ENCODE data around the gene ATG4B. TPM values are rescaled to one million over a fixed set of nuclear protein-coding genes. Genes with fewer than 3 reads are reported as not detected.

The ATG4B gene
- total RNA-seq, 1 donor from 2014 or later: 50.4 TPM

GRCh38 chr2:241612156-241613016 lies 25.1 kb upstream of the ATG4B start:
- DNase-seq (ENCODE audit: low spot score): no peak

- no peak for DNase-seq (ENCODE audit: low spot score)
These were observed 24.3 kb upstream of the ATG4B start for GRCh38 chr2:241613017-241613780.

- no peak for DNase-seq (ENCODE audit: low spot score)
These were observed 22.5 kb upstream of the ATG4B start for GRCh38 chr2:241615041-241615440.

DNA sequence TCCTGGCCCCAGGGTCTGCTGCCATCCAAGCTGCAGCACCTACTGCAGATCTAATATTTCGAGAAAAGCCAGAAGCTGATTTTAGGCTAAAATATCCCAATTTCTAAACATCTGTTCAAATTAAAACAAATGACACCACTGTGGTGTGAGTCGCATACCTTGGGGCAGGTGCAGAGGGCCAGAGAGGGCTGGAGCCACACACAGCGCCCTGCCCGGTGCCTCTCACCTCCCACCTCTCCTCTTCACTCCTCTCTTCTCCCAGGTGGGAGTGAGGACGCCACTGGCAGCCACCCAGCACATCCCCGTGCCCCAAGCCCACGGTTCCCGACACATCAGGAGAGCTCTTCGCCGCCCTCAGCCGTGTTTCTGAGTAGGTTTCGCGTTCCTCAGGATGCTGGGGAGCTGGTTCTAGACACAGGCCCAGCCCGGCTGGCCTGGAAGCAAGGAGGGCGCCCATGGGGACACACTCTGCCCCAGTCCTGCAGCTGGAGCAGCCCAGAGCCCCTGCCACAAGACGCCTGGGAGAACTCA lies 21.9 kb upstream of the ATG4B start:
- no peak for DNase-seq (ENCODE audit: low spot score)

DNA sequence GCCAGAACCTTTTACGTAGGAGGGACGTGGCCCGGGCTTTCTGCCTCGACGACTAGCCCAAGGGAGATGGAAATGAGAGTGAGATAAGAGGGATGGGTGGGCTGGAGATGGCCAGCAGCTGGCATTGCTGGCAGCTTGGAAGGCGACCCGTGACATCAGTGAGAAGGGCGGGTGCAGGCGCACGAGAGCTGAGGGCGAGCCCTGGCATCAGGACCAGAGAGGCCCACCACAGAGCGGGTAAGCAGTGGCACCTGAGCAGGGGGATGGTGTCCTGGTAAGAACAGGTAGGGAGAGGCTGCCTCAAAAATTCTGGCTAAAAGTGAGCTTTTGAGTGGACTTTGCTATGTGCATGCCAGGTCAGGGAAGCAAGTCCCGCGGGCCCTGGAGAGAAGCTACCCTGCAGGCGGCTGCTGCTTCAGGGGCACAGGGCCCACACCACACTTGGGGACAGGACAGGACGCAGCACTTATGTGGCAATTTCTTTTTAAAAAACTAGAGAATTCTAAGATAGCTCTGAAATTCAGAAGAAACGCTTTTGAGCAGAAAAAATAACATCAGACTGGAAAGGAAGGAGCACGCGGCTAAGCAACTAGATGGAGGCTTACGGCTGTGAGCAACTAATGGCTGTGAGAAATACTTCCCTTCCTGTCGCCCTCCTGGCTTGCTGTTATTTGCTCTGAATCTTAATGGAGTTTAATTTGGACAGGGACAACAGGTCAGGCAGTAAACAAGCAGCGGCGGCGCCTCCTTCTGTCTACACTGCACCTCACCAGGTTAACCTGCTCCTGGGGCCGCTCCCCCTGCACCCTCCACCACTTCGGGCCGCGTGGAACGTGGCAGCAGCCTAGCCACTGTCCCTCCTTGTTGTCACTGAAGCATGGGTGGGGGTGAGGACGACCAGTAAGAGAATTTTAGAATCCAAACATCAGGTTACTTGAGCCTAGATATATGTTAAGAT lies 21.0 kb upstream of the ATG4B start:
- no peak for DNase-seq (ENCODE audit: low spot score)

DNA sequence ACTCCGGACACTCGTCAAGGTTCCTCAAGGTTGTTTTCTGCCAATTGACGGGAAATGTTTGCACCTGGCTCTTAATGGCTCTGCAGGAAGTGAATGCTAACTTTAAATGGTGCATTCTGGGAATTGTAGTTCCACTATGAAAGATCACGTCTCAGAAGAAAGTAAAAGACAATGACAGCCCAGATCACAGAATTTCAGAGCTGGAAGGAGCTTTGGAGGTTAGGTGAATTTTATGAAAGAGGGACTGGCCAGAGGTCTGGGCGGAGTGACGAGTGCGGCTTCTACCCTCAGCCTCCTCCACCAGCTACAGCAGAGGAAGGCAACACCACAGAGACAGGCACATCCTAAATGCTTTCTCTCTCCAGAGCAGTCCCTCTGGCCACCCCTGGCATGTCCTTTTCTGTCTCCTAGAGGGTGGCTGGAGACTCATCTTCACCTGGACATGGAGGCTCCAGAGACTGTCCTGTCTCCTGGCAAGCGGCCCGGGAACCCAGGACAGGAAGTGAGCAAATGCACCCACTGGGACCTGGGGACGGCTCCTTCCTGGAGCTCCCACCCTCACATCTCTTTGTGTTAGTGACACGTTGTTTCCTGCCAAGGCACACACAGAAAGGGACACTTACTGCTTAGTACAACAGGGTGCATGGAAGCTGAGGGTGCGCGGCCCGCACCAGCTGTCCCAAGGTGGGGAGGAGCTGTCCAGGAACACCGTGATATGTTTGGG lies 19.9 kb upstream of the ATG4B start:
- DNase-seq (ENCODE audit: low spot score): no peak

DNA sequence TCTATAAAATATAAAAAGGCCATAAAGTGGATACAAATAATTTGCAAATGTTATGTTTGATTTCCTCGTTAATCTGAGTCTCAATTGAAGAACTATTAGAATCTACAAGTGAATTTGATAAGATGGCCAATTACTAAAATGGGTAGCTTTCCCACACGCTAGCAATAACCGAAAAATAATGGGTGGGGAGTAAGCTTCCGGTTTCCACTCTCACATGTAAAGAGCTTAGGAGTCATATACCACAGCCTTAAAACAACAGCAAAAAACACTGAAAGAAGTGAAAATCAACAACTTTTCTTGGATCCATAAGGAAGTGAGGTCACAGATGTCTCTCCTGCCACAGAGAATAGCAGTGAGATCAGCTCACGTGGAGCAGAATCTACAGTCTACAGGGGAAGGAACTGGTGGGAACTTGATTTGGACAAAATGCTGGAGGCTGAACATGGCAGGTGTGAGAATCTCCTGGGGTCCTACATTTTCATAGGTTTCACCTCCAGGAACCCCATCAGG lies 19.1 kb upstream of the ATG4B start:
- no peak for DNase-seq (ENCODE audit: low spot score)

- no peak for DNase-seq (ENCODE audit: low spot score)
These were observed 18.7 kb upstream of the ATG4B start for GRCh38 chr2:241618829-241619228.

DNA sequence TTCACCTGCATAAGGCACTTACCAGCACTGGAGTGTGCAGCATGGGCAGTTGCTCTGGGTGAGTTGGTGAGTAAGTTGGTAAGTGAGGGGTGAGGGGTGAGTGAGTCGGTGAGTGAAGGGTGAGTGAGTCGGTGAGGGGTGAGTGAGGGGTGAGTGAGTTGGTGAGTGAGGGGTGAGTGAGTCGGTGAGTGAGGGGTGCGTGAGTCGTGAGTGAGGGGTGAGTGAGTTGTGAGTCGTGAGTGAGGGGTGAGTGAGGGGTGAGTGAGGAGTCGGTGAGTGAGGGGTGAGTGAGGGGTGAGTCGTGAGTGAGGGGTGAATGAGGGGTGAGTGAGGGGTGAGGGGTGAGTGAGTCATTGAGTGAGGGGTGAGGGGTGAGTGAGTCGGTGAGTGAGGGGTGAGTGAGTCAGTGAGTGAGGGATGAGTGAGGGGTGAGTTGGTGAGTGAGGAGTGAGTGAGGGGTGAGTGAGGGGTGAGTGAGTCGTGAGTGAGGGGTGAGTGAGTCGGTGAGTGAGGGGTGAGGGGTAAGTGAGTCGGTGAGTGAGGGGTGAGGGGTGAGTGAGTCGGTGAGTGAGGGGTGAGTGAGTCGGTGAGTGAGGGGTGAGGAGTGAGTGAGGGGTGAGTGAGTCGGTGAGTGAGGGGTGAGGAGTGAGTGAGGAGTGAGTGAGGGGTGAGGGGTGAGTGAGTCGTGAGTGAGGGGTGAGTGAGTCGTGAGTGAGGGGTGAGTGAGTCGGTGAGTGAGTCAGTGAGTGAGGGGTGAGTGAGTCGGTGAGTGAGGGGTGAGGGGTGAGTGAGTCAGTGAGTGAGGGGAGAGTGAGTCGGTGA lies 17.7 kb upstream of the ATG4B start:
- no peak for DNase-seq (ENCODE audit: low spot score)

DNA sequence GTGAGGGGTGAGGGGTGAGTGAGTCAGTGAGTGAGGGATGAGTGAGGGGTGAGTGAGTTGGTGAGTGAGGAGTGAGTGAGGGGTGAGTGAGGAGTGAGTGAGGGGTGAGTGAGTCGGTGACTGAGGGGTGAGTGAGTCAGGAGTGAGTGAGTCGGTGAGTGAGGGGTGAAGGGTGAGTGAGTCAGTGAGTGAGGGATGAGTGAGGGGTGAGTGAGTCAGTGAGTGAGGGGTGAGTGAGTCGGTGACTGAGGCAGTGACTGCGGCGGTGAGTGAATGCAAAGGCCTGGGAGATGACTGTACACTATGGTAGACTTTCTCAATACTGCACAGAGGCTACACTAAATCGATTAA lies 17.1 kb upstream of the ATG4B start:
- DNase-seq (ENCODE audit: low spot score): no peak

DNA sequence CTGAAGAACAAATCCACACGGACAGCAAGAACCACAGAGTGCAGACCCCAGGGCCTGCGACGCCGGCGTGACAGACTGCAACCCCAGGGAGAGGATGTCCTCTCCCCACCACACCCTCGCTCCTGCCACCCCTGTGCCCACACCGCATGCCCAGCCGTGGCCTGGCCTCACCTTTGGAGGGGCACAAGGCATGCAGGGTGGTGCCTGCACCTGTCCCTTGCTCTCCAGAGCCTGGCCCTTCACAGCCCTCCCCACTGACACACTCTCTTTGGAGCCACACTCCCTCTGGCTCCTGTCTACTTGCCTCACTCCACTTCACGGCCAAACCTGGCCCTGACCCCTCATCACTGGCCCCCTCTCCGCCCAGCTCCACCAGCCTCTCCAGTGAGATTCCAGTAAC lies 9.8 kb upstream of the ATG4B start:
- no peak for DNase-seq (ENCODE audit: low spot score)

DNA sequence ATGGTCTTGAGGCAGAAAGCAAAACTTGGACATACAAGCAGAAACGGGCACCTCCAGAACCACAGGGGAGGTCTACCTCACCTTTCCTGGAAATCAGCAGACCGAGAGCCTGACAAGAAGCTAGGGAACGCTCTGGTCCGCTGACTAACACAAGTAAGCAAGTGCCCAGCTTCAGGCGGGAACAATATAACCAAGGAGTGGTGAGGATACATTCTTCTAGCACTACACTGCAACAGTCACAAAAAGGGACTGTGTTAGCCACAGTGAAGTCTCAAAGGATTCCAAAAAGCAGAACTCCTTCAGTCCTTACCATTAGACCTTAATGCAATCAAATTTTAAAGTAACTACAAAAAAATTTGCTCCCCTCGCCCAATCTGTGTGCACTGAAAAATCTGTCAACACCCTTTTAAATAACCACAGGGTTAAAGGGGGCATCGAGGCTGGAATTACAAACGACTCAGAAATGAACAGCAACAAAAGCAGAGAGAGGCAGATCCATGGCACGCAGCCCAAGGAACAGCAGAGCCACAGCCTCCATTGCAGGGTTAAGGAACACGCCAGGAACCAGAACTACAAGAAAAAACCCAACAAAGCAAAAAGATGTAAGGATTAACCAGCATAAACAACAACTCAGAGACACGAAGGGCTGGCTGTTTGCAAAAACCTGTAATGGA lies 7.6 kb upstream of the ATG4B start:
- no peak for DNase-seq (ENCODE audit: low spot score)

GRCh38 chr2:241632478-241633325 lies 4.8 kb upstream of the ATG4B start:
- DNase-seq (ENCODE audit: low spot score): no peak

GRCh38 chr2:241633561-241633960 lies 3.9 kb upstream of the ATG4B start:
- no peak for DNase-seq (ENCODE audit: low spot score)

DNA sequence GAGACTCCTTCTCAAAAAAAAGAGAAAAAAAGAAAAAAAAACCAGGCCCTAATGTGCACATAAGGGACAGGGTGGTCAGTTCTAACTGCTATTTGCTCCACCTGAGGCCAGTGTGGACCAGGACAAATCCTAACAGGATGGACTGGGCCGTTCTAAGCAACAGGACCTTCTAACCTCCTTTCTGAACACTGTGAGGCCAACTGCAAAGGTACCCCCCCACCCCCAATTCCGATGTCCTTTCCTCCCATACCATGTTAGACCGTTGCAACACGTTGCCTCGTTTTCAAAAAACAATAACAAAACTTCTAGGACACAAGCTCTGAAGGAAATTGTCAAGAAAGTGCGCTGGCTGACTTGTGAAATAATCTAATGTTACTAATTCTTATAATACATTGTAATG lies 1.7 kb upstream of the ATG4B start:
- DNase-seq (ENCODE audit: low spot score): no peak

DNA sequence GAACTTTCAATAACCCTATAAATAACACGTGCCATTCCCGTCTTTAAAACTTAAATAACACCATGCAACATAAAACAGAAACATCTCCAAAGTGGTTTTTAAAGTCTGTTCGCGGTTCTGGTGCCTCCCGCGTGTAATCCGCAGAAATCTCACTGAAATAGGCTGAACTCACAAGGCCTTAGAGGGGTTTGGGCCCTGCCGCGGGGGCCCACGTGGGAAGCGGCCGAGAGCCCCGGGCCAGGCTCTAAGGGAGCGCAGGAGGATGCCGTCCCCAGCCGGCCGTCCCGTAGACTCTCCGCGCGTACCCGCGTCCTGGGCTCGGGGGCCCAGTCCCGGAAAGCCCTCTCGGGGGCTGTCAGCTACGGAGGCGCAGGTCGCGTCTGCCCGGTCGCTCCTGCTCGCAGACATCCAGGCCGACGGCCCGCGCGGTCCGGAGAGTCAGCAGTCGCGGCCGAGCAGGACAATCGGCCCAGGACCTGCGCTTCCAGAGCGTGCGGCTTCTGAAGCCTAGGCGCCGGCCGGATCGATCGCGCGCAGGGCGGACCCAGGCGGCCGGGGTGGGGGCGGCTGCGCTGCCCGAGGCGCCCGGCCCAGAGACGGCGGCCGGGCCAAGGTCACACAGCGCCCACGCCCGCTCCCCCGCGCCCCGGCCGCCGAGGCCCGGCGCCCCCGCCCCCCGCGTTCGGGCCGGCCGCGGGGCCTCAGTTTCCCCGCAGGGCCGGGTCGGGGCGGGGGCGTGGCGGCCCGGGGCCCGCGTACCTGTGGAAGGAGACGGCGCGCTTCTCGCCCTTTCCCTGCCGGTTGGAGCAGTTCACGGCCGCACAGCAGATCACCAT lies 1.1 kb upstream of the ATG4B start:
- no peak for DNase-seq (ENCODE audit: low spot score)
